Peyer's patch (tissue), 4 donors: ENCODE data around the gene NTN3.

ENCODE experiments used
- CTCF ChIP-seq, 6 experiments: fragments of 450-650 bp in 4 of 6; fragments of 200-600 bp in 2 of 6; sonication (generic) in 1 of 6; IDR thresholded peaks; one replicate each; pipeline ENCODE4 v1.5.1; 2017 to 2019; ENCODE audit warnings: antibody characterized with exemption in 6 of 6, mild to moderate bottlenecking in 3 of 6, moderate library complexity in 1 of 6
- POLR2A ChIP-seq, 2 donors: fragments of 450-650 bp; IDR thresholded peaks; one replicate each; pipeline ENCODE4 v1.5.1; 2017; ENCODE audit warnings: antibody characterized with exemption in 2 of 2, mild to moderate bottlenecking in 2 of 2, moderate library complexity in 2 of 2

- TF ChIP-seq CTCF (IDR thresholded peaks at IDR 0.05) (peak in 5 of 6 experiments; percentile 29 to 51 (median 45)), POLR2A (IDR thresholded peaks at IDR 0.05) (no peak)
Observed at GRCh38 chr16:2486645-2487516, 15.8 kb downstream of the NTN3 start.
